Prostate gland (tissue), 2 donors: ENCODE data around the gene ZNF189.

Source experiments
- POLR2AphosphoS5 ChIP-seq: sonication (generic); formaldehyde crosslinking; IDR thresholded peaks from one replicate; pipeline ENCODE4 v1.6.1; 2017; ENCODE audit warnings: antibody characterized with exemption
- TF ChIP-seq, protein P1 (sequence below), 4 experiments: fragments of 200-600 bp in 2 of 4; fragments of 450-650 bp in 2 of 4; sonication (generic) in 2 of 4; IDR thresholded peaks; 1 replicate in 3 of 4; 2 replicates in 1 of 4; pipeline ENCODE4 v1.5.1; 2016 to 2019; ENCODE audit warnings: antibody characterized with exemption in 4 of 4, mild to moderate bottlenecking in 2 of 4, moderate library complexity in 2 of 4

DNA sequence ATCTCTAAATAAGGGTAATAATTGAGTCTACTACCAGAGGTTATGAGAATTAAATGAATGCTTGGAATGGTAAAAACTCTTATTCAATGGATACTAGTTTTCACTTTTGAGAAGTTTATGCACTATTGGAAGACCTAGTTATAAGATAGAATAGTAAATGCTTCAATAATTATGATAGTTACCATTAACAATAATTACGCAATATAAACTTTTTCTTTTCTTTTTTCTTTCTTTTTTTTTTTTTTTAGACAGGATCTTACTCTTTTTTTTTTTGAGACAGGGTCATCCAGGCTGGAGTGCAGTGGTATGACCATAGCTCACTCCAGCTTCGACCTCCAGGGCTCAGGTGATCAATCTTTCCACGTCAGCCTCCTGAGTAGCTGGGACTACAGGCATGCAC, 30.3 kb downstream of the ZNF189 start:
- TF ChIP-seq, protein P1, sequence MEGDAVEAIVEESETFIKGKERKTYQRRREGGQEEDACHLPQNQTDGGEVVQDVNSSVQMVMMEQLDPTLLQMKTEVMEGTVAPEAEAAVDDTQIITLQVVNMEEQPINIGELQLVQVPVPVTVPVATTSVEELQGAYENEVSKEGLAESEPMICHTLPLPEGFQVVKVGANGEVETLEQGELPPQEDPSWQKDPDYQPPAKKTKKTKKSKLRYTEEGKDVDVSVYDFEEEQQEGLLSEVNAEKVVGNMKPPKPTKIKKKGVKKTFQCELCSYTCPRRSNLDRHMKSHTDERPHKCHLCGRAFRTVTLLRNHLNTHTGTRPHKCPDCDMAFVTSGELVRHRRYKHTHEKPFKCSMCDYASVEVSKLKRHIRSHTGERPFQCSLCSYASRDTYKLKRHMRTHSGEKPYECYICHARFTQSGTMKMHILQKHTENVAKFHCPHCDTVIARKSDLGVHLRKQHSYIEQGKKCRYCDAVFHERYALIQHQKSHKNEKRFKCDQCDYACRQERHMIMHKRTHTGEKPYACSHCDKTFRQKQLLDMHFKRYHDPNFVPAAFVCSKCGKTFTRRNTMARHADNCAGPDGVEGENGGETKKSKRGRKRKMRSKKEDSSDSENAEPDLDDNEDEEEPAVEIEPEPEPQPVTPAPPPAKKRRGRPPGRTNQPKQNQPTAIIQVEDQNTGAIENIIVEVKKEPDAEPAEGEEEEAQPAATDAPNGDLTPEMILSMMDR (IDR thresholded peaks at IDR 0.05), result no peak
- TF ChIP-seq POLR2AphosphoS5, result no peak
